ENCODE results near the gene ADAMTS2. TPM values are rescaled to one million over a fixed set of nuclear protein-coding genes. Genes with fewer than 3 reads are reported as not detected.

ADAMTS2 gene
- total and polyA plus RNA-seq, 2 of the 4 experiments (the other 2 are of a cell fraction), result 19.0 to 58.8 TPM

DNA sequence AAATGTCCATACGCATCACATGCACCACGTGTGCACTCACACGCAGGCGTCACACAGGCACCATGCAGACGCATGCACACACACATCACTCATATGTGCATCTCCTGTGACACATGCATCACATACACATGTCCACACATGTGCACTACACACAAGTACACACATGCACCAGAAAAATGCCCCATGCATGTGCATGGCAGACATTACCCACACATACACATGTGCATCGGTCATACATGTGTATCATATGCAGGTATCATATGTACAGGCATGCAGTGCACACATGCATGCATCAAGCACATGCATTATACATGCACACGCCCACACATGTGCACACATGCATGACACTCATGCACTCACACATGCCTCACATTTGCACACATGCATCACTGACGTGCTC is 26.1 kb downstream of the ADAMTS2 start:
- ATAC-seq (ENCODE audit: low read depth), result no peak
- Histone ChIP-seq H3K79me1 (ENCODE audit: low read depth in 1 of 2, low read length in 2 of 2) (peaks cover 22 to 92% of the 10 kb centered on the region in 2 experiments), H2BK120ac (ENCODE audit: low read depth, low read length) (no peak overlapping the region), H3K56ac (ENCODE audit: extremely low read depth, insufficient read depth, low read length) (no peak overlapping the region), H3K9me1 (ENCODE audit: insufficient read depth, low read length) (peaks cover 39% of the 10 kb centered on the region), H3K4ac (ENCODE audit: low read depth, low read length) (no peak overlapping the region; the same call in 1 of the 2 replicates), H3K23ac (ENCODE audit: low read depth, low read length) (peak overlapping the region; percentile 23), H3K9me3 (ENCODE audit: control insufficient read depth, insufficient read depth, low read length) (no peaks in the 10 kb centered on the region; the same call in 1 of the 2 replicates), H4K20me1 (ENCODE audit: insufficient read depth, low read length) (peaks cover 22% of the 10 kb centered on the region), H2AK5ac (ENCODE audit: low read depth, low read length) (0 out of 2 replicates have a peak overlapping the region, but pooled peaks have one; percentile 0), H2AK9ac (replicated peaks; ENCODE audit: low read depth, low read length, poor library complexity) (peak overlapping the region; percentile 15), H3K27me3 (ENCODE audit: control insufficient read depth, insufficient read depth, low read length) (no peaks in the 10 kb centered on the region), H3K4me3 (ENCODE audit: insufficient read depth, low read depth, low read length) (no peak overlapping the region), H2BK15ac (ENCODE audit: low read depth, low read length) (no peak overlapping the region), H2AFZ (replicated peaks; ENCODE audit: low read length, poor library complexity) (no peak overlapping the region), H3K4me1 (ENCODE audit: control insufficient read depth, insufficient read depth, low read length) (peaks cover 21% of the 10 kb centered on the region), H3K27ac (ENCODE audit: insufficient read depth, low read length) (no peak overlapping the region), H2BK5ac (ENCODE audit: low read depth, low read length, poor library complexity, severe bottlenecking) (no peak overlapping the region), H3K9ac (ENCODE audit: low read depth, low read length) (no peak overlapping the region), H4K8ac (ENCODE audit: low read depth in 2 of 2, low read length in 2 of 2) (no peak overlapping the region), H4K5ac (ENCODE audit: low read depth, low read length) (no peak overlapping the region), H3K14ac (replicated peaks; ENCODE audit: low read depth, low read length) (no peak overlapping the region; the same call in 1 of the 2 replicates), H3K18ac (ENCODE audit: low read depth, low read length) (no peak overlapping the region), H2BK20ac (ENCODE audit: low read depth, low read length) (no peak overlapping the region), H3K36me3 (ENCODE audit: control insufficient read depth, insufficient read depth, low read length) (no peaks in the 10 kb centered on the region; the same call in 1 of the 2 replicates), H4K91ac (ENCODE audit: insufficient read depth, low read depth, low read length) (no peak overlapping the region), H3K4me2 (ENCODE audit: low read depth, low read length) (no peak overlapping the region)
- ChIA-PET CTCF (no interaction called here), POLR2A (ENCODE audit: unreplicated experiment) (no interaction called here)
- WGBS, 2 experiments (ENCODE audit: extremely low coverage in 2 of 2, insufficient read length in 1 of 2), result 95% methylated on average over 6 of the region's 8 CpGs; no CpG with 5 or more reads in 1 of the 2 experiments
- DNase-seq, result no peak
- intact Hi-C loops (cut with micrococcal nuclease) (no loop called here), dilution Hi-C loops (cut with HindIII; ENCODE audit: low sequenced_read_pairs, unreplicated experiment) (no loop called here), in situ Hi-C loops (cut with MboI; ENCODE audit: low sequenced_read_pairs) (no loop called here)
- TF ChIP-seq RCOR1 (IDR thresholded peaks at IDR 0.05; ENCODE audit: insufficient replicate concordance, low read length) (no peak), RAD21 (IDR thresholded peaks at IDR 0.05; ENCODE audit: low read length) (no peak), NFE2L2 (IDR thresholded peaks at IDR 0.05; ENCODE audit: low read depth, low read length) (no peak), CTCF (conservative IDR thresholded peaks at IDR 0.05; ENCODE audit: low read depth, low read length) (no peak), FOS (IDR thresholded peaks at IDR 0.05; ENCODE audit: low read depth, low read length) (no peak), RFX5 (IDR thresholded peaks at IDR 0.05; ENCODE audit: low read depth, low read length) (no peak), MXI1 (IDR thresholded peaks at IDR 0.05; ENCODE audit: borderline replicate concordance, low read depth, low read length) (no peak), POLR2A (IDR thresholded peaks at IDR 0.05; ENCODE audit: low read depth, low read length) (no peak), MAFK (IDR thresholded peaks at IDR 0.05; ENCODE audit: low read depth, low read length) (no peak), BHLHE40 (IDR thresholded peaks at IDR 0.05; ENCODE audit: low read depth, low read length) (no peak), USF2 (IDR thresholded peaks at IDR 0.05; ENCODE audit: low read depth, low read length) (no peak)
- no TSS peak for BruUV-seq (replicated peaks)
